Neural cell (in vitro differentiated cells): ENCODE measurements around the gene TEX2.

Experiments used
- CTCF ChIP-seq: fragments of 450-650 bp; IDR thresholded peaks from 2 replicates; pipeline ENCODE4 v1.5.1; 2014; ENCODE audit warnings: antibody characterized with exemption, mild to moderate bottlenecking, moderate library complexity; ENCODE audit not compliant: poor library complexity, severe bottlenecking
- EP300 ChIP-seq: fragments of 450-650 bp; conservative IDR thresholded peaks from 2 replicates; pipeline ENCODE4 v1.6.1; 2014; ENCODE audit warnings: antibody characterized with exemption, mild to moderate bottlenecking, moderate library complexity; ENCODE audit not compliant: poor library complexity, severe bottlenecking
- EZH2 ChIP-seq: fragments of 200-600, 300-800 bp; shearing (Covaris generic), sonication (generic); IDR thresholded peaks from 2 replicates; pipeline ENCODE4 v1.6.1; 2014; ENCODE audit warnings: antibody characterized with exemption, low read length, borderline replicate concordance, mild to moderate bottlenecking; ENCODE audit not compliant: insufficient read depth, poor library complexity, severe bottlenecking
- MXI1 ChIP-seq: fragments of 450-650 bp; conservative IDR thresholded peaks from 2 replicates; pipeline ENCODE4 v1.6.1; 2014; ENCODE audit warnings: antibody characterized with exemption, mild to moderate bottlenecking; ENCODE audit not compliant: poor library complexity, severe bottlenecking
- RAD21 ChIP-seq: fragments of 450-650 bp; conservative IDR thresholded peaks from 2 replicates; pipeline ENCODE4 v1.6.1; 2014; ENCODE audit warnings: antibody characterized with exemption, mild to moderate bottlenecking, moderate library complexity
- REST ChIP-seq: IDR thresholded peaks from 2 replicates; pipeline ENCODE4 v1.6.1; 2012; ENCODE audit warnings: borderline replicate concordance

GRCh38 chr17:64216338-64217248, 46.5 kb downstream of the TEX2 start:
- TF ChIP-seq CTCF (no peak), EP300 (no peak), REST (no peak), EZH2 (no peak), MXI1 (no peak), RAD21 (no peak)
